ENCODE measurements around the gene ZC3H12A.

The ZC3H12A gene

DNA sequence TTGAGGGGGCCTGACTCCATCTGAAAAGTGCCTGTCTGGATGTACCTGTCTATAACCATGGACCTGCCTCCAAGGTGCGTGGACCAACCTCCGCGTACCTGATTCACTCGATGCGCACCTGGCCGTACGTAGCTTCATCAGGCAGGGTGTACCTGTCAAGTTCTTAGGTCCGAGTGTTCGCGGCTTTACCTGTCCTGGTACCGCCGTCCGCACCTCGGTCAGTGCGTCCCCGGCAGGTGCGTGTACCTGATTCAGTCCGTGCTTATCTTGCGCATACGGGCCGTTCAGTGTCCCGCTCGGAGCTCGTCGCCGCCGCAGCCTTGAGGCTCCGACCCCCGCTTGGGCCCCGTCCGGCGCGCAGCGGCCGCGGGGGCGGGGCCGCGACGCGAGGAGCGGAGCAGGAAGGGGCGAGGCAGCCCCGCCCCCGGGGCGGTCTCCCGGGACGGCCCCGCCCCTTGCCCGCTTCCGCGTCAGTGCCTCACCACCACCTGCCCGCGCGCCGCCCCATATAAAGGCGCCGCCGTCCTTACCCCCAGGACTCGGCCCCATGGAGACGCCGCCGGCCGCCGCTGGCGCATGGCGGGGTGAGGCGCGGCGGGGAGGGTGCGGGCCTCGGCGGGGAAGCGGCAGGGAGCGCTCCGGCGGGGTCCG, at the start of gene ZC3H12A:
Gene ZC3H12A, plus strand, starts transcription at position 535 of the 651 bp plus-strand sequence. CDS start 917 bp downstream, outside the sequence.
- Histone ChIP-seq H3K36me3 (ENCODE audit: insufficient read depth, insufficient read length, low read length) (peaks cover 36% of the 10 kb centered on the region), H3K9ac (ENCODE audit: insufficient read length, low read depth) (peak within 1 kb of the TSS; percentile 80), H3K27me3 (ENCODE audit: insufficient read depth, insufficient read length) (peaks cover 19% of the 10 kb centered on the region), H3K9me3 (ENCODE audit: insufficient read depth, low read length) (no peaks in the 10 kb centered on the region), H3K4me3 (ENCODE audit: insufficient read length, low read depth) (peak within 1 kb of the TSS; percentile 73), H3K4me1 (ENCODE audit: insufficient read depth, insufficient read length) (peaks cover 50% of the 10 kb centered on the region)
- peak; percentile 84 for DNase-seq (ENCODE audit: low read depth, low spot score)
- TF ChIP-seq ZNF274 (IDR thresholded peaks at IDR 0.05; ENCODE audit: low read depth, low read length) (no peak), SUZ12 (IDR thresholded peaks at IDR 0.05; ENCODE audit: extremely low read depth, insufficient read depth, insufficient read length) (no peak), YY1 (IDR thresholded peaks at IDR 0.05; ENCODE audit: insufficient read depth, insufficient read length) (no peak)

GRCh38 chr1:37425221-37425620, 49.2 kb upstream of the ZC3H12A start:
- TF ChIP-seq YY1 (IDR thresholded peaks at IDR 0.05; ENCODE audit: insufficient read depth, insufficient read length) (no peak), ZNF274 (IDR thresholded peaks at IDR 0.05; ENCODE audit: low read depth, low read length) (no peak), SUZ12 (IDR thresholded peaks at IDR 0.05; ENCODE audit: extremely low read depth, insufficient read depth, insufficient read length) (no peak)
- Histone ChIP-seq H3K4me1 (ENCODE audit: insufficient read depth, insufficient read length) (peaks cover under 1% of the 10 kb centered on the region), H3K36me3 (ENCODE audit: insufficient read depth, insufficient read length, low read length) (no peaks in the 10 kb centered on the region), H3K9me3 (ENCODE audit: insufficient read depth, low read length) (no peaks in the 10 kb centered on the region), H3K4me3 (ENCODE audit: insufficient read length, low read depth) (no peak overlapping the region), H3K9ac (ENCODE audit: insufficient read length, low read depth) (no peak overlapping the region), H3K27me3 (ENCODE audit: insufficient read depth, insufficient read length) (no peaks in the 10 kb centered on the region)
- no peak for DNase-seq (ENCODE audit: low read depth, low spot score)

GRCh38 chr1:37429029-37429428, 45.4 kb upstream of the ZC3H12A start:
- no peak for DNase-seq (ENCODE audit: low read depth, low spot score)
- Histone ChIP-seq H3K9ac (ENCODE audit: insufficient read length, low read depth) (no peak overlapping the region), H3K9me3 (ENCODE audit: insufficient read depth, low read length) (no peaks in the 10 kb centered on the region), H3K4me1 (ENCODE audit: insufficient read depth, insufficient read length) (peaks cover 16% of the 10 kb centered on the region), H3K4me3 (ENCODE audit: insufficient read length, low read depth) (no peak overlapping the region), H3K36me3 (ENCODE audit: insufficient read depth, insufficient read length, low read length) (no peaks in the 10 kb centered on the region), H3K27me3 (ENCODE audit: insufficient read depth, insufficient read length) (no peaks in the 10 kb centered on the region)
- TF ChIP-seq ZNF274 (IDR thresholded peaks at IDR 0.05; ENCODE audit: low read depth, low read length) (no peak), SUZ12 (IDR thresholded peaks at IDR 0.05; ENCODE audit: extremely low read depth, insufficient read depth, insufficient read length) (no peak), YY1 (IDR thresholded peaks at IDR 0.05; ENCODE audit: insufficient read depth, insufficient read length) (no peak)

- Histone ChIP-seq H3K9ac (ENCODE audit: insufficient read length, low read depth) (no peak overlapping the region), H3K36me3 (ENCODE audit: insufficient read depth, insufficient read length, low read length) (no peaks in the 10 kb centered on the region), H3K27me3 (ENCODE audit: insufficient read depth, insufficient read length) (no peaks in the 10 kb centered on the region), H3K4me1 (ENCODE audit: insufficient read depth, insufficient read length) (peaks cover 22% of the 10 kb centered on the region), H3K9me3 (ENCODE audit: insufficient read depth, low read length) (no peaks in the 10 kb centered on the region), H3K4me3 (ENCODE audit: insufficient read length, low read depth) (no peak overlapping the region)
- TF ChIP-seq ZNF274 (IDR thresholded peaks at IDR 0.05; ENCODE audit: low read depth, low read length) (no peak), SUZ12 (IDR thresholded peaks at IDR 0.05; ENCODE audit: extremely low read depth, insufficient read depth, insufficient read length) (no peak), YY1 (IDR thresholded peaks at IDR 0.05; ENCODE audit: insufficient read depth, insufficient read length) (no peak)
- no peak for DNase-seq (ENCODE audit: low read depth, low spot score)
Measured at GRCh38 chr1:37430103-37430985, 44.0 kb upstream of the ZC3H12A start.

DNA sequence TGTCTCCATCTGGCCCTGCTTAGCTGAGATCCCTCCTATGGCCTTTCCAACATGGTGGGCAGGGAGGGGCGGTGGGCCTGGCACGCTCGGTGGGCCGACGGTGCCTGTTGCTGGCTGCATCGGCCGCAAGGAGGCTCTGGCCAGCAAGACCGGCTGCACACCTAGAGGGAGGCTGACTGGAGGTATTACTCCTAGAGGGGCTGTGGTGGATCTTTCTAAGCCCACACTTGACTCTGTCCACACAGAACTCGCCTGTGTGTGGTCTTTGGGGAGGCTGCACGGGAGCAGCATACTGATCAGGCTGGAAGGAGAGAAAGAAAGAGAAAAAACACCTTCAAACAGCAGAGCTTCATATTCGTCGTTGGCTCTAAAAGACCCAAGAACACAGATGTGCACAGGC, 41.7 kb upstream of the ZC3H12A start:
- Histone ChIP-seq H3K27me3 (ENCODE audit: insufficient read depth, insufficient read length) (peaks cover 2% of the 10 kb centered on the region), H3K4me1 (ENCODE audit: insufficient read depth, insufficient read length) (peaks cover 22% of the 10 kb centered on the region), H3K9ac (ENCODE audit: insufficient read length, low read depth) (no peak overlapping the region), H3K9me3 (ENCODE audit: insufficient read depth, low read length) (no peaks in the 10 kb centered on the region), H3K36me3 (ENCODE audit: insufficient read depth, insufficient read length, low read length) (no peaks in the 10 kb centered on the region), H3K4me3 (ENCODE audit: insufficient read length, low read depth) (no peak overlapping the region)
- TF ChIP-seq YY1 (IDR thresholded peaks at IDR 0.05; ENCODE audit: insufficient read depth, insufficient read length) = no peak
- no peak for TF ChIP-seq SUZ12 (IDR thresholded peaks at IDR 0.05; ENCODE audit: extremely low read depth, insufficient read depth, insufficient read length)
- DNase-seq (ENCODE audit: low read depth, low spot score) = no peak

DNA sequence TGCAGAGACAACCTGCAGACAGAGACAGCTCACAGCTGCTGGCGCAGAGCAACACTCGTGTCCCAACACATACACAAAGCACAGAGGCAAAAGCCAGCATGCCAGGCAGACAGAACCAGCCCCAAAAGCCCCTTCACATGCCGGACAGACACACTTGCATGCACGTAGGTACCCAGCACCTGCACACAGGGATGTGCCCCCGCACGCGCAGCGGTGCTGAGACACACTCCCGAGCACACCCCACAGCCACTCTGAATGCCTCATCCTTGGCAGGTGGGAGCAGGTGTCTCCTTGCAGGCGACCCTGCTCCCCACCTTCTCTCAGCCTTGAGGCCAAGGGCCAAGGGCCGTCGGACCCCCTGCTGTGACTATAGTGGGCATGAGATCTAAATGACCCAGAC, 41.2 kb upstream of the ZC3H12A start:
- Histone ChIP-seq H3K27me3 (ENCODE audit: insufficient read depth, insufficient read length) (peaks cover 7% of the 10 kb centered on the region), H3K36me3 (ENCODE audit: insufficient read depth, insufficient read length, low read length) (no peaks in the 10 kb centered on the region), H3K4me1 (ENCODE audit: insufficient read depth, insufficient read length) (peaks cover 25% of the 10 kb centered on the region), H3K4me3 (ENCODE audit: insufficient read length, low read depth) (no peak overlapping the region), H3K9ac (ENCODE audit: insufficient read length, low read depth) (no peak overlapping the region), H3K9me3 (ENCODE audit: insufficient read depth, low read length) (no peaks in the 10 kb centered on the region)
- DNase-seq (ENCODE audit: low read depth, low spot score) = no peak
- TF ChIP-seq YY1 (IDR thresholded peaks at IDR 0.05; ENCODE audit: insufficient read depth, insufficient read length) (no peak), ZNF274 (IDR thresholded peaks at IDR 0.05; ENCODE audit: low read depth, low read length) (no peak), SUZ12 (IDR thresholded peaks at IDR 0.05; ENCODE audit: extremely low read depth, insufficient read depth, insufficient read length) (no peak)
